Immature natural killer cell (primary cell): ENCODE results near the gene ZNF710. TPM values are rescaled to one million over a fixed set of nuclear protein-coding genes. Genes with fewer than 3 reads are reported as not detected.
"Not testable (repeated sequence)": the region's sequence is repeated elsewhere in the genome, so short reads cannot be mapped to it uniquely, and the experiment has no call there.

ENCODE experiments used
- DNase-seq, 3 donors: peaks; one replicate each; pipeline ENCODE4 v3.0.0; 2022; ENCODE audit warnings: mixed read lengths in 1 of 3
- H3K27ac Mint-ChIP-seq, 6 donors: one replicate each; pipeline ENCODE4 v1.8.0; 2020; ENCODE audit warnings: mixed read lengths in 6 of 6, mild to moderate bottlenecking in 5 of 6, inconsistent platforms in 4 of 6, moderate library complexity in 3 of 6
- H3K27me3 Mint-ChIP-seq, 3 donors: one replicate each; pipeline ENCODE4 v1.8.0; 2020 to 2021; ENCODE audit warnings: low read depth in 3 of 3, mild to moderate bottlenecking in 3 of 3, mixed read lengths in 3 of 3, moderate library complexity in 3 of 3, inconsistent platforms in 1 of 3
- H3K36me3 Mint-ChIP-seq, 3 donors: one replicate each; pipeline ENCODE4 v1.8.0; 2020; ENCODE audit warnings: mixed read lengths in 3 of 3, inconsistent platforms in 2 of 3, mild to moderate bottlenecking in 2 of 3
- H3K4me1 Mint-ChIP-seq, 2 donors: one replicate each; pipeline ENCODE4 v1.8.0; 2020; ENCODE audit warnings: inconsistent platforms in 2 of 2, mild to moderate bottlenecking in 2 of 2, mixed read lengths in 2 of 2, moderate library complexity in 1 of 2
- H3K4me3 Mint-ChIP-seq, 5 donors: one replicate each; pipeline ENCODE4 v1.8.0; 2020; ENCODE audit warnings: mild to moderate bottlenecking in 5 of 5, mixed read lengths in 5 of 5, inconsistent platforms in 3 of 5, moderate library complexity in 3 of 5
- H3K9me3 Mint-ChIP-seq, 6 donors: one replicate each; pipeline ENCODE4 v1.8.0; 2020; ENCODE audit warnings: mild to moderate bottlenecking in 6 of 6, mixed read lengths in 6 of 6, inconsistent platforms in 4 of 6, moderate library complexity in 3 of 6
- polyA plus RNA-seq, 3 donors: library from polyadenylated mRNA; unstranded; fragments of 300-500 nt; fragmentation: Illumina TruSeq; gene quantifications; one replicate each; pipeline ENCODE4 v1.2.3, GENCODE V29; 2021

ZNF710 gene, protein sequence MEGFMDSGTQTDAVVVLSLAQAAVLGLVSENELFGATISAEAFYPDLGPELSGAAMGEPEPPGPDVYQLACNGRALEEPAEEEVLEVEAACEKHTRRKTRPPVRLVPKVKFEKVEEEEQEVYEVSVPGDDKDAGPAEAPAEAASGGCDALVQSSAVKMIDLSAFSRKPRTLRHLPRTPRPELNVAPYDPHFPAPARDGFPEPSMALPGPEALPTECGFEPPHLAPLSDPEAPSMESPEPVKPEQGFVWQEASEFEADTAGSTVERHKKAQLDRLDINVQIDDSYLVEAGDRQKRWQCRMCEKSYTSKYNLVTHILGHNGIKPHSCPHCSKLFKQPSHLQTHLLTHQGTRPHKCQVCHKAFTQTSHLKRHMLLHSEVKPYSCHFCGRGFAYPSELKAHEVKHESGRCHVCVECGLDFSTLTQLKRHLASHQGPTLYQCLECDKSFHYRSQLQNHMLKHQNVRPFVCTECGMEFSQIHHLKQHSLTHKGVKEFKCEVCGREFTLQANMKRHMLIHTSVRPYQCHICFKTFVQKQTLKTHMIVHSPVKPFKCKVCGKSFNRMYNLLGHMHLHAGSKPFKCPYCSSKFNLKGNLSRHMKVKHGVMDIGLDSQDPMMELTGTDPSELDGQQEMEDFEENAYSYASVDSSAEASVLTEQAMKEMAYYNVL
- polyA plus RNA-seq: 1 to 10 TPM; 1.7 to 3.4 (median 2.3) TPM

- Mint-ChIP-seq H3K4me3 (peak within 1 kb of the TSS; percentile 90 to 99 (median 92)), H3K4me1 (peaks cover 52 to 57% of the 10 kb centered on the region in 2 donors), H3K27ac (peak within 1 kb of the TSS; percentile 89 to 99 (median 95)), H3K36me3 (no peaks in the 10 kb centered on the region), H3K27me3 (peaks cover 15 to 26% (median 26%) of the 10 kb centered on the region in 3 donors), H3K9me3 (no peaks in the 10 kb centered on the region)
- DNase-seq: peak; percentile 48 to 53 (median 50)
Measured at GRCh38 chr15:90001062-90001682, at the start of gene ZNF710. Gene ZNF710, plus strand, starts transcription at chr15:90001324. Its CDS starts 65,814 bp downstream, at chr15:90067138.

DNA sequence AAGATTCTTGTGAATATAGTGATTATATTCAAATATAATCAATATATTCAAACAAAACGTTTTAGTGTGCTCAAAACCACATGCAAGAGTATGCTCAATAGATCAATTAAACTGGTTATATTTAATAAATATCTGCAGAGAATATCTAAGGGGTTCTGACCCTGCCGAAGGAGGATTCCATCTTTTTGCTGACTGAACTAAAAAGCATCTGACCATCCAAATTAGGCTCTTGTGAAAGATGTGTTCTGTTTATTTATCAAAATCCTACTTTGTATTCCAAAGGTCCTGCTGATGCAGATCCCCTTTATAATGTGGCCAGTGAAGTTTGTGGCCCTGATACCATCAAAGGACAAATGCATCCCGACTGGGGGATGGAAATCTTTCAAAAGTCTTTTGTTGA is 46.6 kb upstream of the ZNF710 start:
- Mint-ChIP-seq H3K4me3 (no peak overlapping the region), H3K36me3 (no peaks in the 10 kb centered on the region), H3K9me3 (peaks cover 0 to 2% (median 0%) of the 10 kb centered on the region in 6 donors), H3K27me3 (no peaks in the 10 kb centered on the region), H3K4me1 (no peaks in the 10 kb centered on the region), H3K27ac (no peak overlapping the region)
- no peak for DNase-seq

DNA sequence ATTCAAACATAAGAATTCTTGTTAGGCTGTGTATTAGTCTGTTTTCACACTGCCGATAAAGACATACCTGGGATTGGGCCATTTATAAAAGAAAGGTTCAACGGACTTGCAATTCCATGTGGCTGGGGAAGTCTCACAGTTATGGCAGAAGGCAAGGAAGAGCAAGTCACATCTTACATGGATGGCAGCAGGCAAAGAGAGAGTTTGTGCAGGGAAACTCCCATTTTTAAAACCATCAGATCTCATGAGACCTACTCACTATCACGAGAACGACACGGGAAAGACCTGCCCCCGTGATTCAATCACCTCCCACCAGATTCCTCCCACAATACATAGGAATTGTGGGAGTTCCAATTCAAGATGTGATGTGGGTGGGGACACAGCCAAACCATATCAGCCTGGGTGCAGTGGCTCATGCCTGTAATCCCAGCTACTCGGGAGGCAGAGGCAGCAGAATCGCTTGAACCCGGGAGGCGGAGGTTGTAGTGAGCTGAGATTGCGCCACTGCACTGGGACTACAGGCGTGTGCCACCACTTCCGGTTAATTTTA is 45.6 kb upstream of the ZNF710 start:
- not testable (repeated sequence) for H3K4me1 Mint-ChIP-seq, H3K9me3 Mint-ChIP-seq, H3K27me3 Mint-ChIP-seq, DNase-seq, H3K27ac Mint-ChIP-seq, H3K36me3 Mint-ChIP-seq, H3K4me3 Mint-ChIP-seq

- H3K4me1 Mint-ChIP-seq: no peaks in the 10 kb centered on the region
- H3K9me3 Mint-ChIP-seq: peaks cover 0 to 2% (median 0%) of the 10 kb centered on the region in 6 donors
- H3K27ac Mint-ChIP-seq: peak overlapping the region in 1 of 6 donors; percentile 66
- no peaks in the 10 kb centered on the region for H3K36me3 Mint-ChIP-seq
- DNase-seq: no peak
- H3K27me3 Mint-ChIP-seq: no peaks in the 10 kb centered on the region
- H3K4me3 Mint-ChIP-seq: no peak overlapping the region
Measured at GRCh38 chr15:89958107-89958805, 42.9 kb upstream of the ZNF710 start.

DNA sequence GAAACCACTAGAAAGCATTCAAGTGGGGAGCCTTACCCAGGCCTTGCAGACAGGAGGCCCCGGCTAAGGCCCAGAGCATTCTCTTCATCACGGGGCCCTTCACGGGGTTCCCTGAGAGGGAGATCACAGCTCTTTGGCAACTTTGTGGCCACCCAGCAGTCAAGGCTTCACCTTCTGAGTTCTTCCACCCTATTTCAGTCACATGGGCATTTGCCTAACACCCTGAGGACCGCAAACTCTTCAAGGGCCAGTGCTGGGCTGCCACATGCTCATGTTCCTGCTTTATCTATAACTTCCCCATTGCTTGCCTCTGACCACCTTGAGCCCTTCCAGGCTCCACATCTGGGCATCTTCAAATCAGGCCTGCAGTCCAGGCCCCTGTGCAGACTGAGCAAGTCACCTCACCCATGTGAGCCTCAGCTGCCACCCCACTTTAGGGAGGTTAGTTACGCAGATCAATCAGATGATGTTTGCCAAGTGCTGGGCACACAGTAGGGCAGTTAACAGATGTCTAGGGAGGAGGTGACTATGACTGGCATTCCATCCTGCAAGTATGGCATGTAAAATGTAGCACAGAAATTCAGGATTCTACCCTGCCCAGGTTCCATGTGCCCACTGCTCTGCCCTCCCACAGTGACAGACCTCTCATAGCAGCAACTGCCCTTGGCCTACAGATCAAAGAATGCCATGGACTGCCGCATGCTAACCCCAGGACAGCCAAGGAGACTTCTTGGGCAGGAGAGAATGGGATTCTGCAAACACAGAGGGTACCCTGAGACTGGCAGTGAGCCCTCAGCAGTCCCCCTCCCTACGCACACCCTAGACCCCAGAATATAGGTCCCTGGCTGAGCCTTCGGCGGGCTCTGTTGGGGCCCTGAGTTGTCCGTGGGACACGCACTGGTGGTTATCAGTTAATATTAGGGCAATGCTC is 37.6 kb upstream of the ZNF710 start:
- no peak overlapping the region for H3K4me3 Mint-ChIP-seq
- no peaks in the 10 kb centered on the region for H3K9me3 Mint-ChIP-seq
- peaks cover 0 to 5% (median 2%) of the 10 kb centered on the region in 3 donors for H3K27me3 Mint-ChIP-seq
- DNase-seq: no peak
- no peaks in the 10 kb centered on the region for H3K36me3 Mint-ChIP-seq
- H3K4me1 Mint-ChIP-seq: no peaks in the 10 kb centered on the region
- H3K27ac Mint-ChIP-seq: no peak overlapping the region

GRCh38 chr15:89964232-89964954 is 36.7 kb upstream of the ZNF710 start:
- Mint-ChIP-seq H3K9me3 (no peaks in the 10 kb centered on the region), H3K27ac (peak overlapping the region in 1 of 6 donors; percentile 16), H3K36me3 (no peaks in the 10 kb centered on the region), H3K4me3 (no peak overlapping the region), H3K4me1 (no peaks in the 10 kb centered on the region), H3K27me3 (peaks cover 0 to 5% (median 5%) of the 10 kb centered on the region in 3 donors)
- no peak for DNase-seq

DNA sequence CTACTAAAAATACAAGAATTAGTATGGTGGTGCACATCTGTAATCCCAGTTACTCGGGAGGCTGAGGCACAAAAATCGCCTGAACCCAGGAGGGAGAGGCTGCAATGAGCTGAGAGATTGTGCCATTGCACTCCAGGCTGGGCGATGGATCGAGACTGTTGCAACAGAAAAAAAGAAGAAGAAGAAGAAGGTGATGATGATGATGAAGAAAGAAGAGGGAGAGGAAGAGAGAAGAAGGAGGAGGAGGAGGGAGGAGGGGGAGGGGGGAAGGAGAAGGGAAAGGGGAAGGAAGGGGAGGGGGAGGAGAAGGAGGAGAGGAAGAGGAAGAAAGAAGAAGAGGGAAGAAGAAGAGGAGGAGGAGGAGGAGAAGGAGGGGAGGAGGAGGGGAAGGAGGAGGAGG is 33.2 kb upstream of the ZNF710 start:
- Mint-ChIP-seq H3K27me3 (peaks cover 0 to 5% (median 5%) of the 10 kb centered on the region in 3 donors), H3K36me3 (no peaks in the 10 kb centered on the region), H3K4me1 (no peaks in the 10 kb centered on the region), H3K27ac (peak overlapping the region in 1 of 6 donors; percentile 22), H3K9me3 (no peaks in the 10 kb centered on the region), H3K4me3 (no peak overlapping the region)
- DNase-seq: no peak

DNA sequence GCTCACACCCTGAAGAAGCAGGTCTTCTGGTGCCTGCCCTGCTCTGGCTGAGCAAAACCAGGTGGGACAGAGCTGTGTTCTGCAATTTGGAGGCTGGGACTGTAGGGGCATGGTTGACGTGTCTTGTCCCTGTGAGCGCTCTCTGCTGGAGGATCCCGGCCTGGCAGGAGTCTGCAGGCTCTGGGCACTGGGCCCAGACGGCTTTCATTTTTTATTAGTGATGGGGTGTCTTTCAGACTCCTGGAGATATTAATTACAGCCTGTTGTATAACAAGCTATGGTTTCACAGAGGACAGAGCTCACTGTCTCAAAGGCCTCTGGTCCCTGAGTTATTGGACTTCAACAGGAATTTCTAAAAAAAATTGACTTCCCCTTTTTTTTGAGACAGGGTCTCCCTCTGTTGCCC is 29.5 kb upstream of the ZNF710 start:
- Mint-ChIP-seq H3K36me3 (no peaks in the 10 kb centered on the region), H3K4me1 (no peaks in the 10 kb centered on the region), H3K27me3 (peaks cover 0 to 5% (median 5%) of the 10 kb centered on the region in 3 donors), H3K9me3 (no peaks in the 10 kb centered on the region), H3K4me3 (no peak overlapping the region), H3K27ac (no peak overlapping the region)
- peak; percentile 23 to 52 (median 30) for DNase-seq

DNA sequence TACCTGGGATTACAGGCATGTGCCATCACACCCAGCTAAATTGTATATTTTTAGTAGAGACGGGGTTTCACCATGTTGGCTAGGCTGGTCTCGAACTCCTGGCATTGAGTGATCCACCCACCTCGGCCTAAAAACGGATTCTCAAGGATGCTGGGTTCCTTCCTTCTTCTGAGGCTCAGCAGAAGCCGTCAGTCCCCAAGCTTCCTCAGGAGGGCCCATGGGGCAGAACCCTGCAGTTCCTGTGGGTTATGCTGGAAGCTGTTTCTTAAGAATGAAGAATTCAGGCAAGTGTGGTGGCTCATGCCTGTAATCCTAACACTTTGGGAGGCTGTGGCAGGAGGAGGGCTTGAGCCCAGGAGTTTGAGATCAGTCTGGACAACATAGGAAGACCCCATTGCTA is 29.0 kb upstream of the ZNF710 start:
- peak overlapping the region in 1 of 6 donors; percentile 34 for H3K27ac Mint-ChIP-seq
- H3K4me1 Mint-ChIP-seq: no peaks in the 10 kb centered on the region
- DNase-seq: no peak
- H3K9me3 Mint-ChIP-seq: no peaks in the 10 kb centered on the region
- H3K27me3 Mint-ChIP-seq: peaks cover 0 to 5% (median 5%) of the 10 kb centered on the region in 3 donors
- H3K4me3 Mint-ChIP-seq: no peak overlapping the region
- H3K36me3 Mint-ChIP-seq: no peaks in the 10 kb centered on the region

DNA sequence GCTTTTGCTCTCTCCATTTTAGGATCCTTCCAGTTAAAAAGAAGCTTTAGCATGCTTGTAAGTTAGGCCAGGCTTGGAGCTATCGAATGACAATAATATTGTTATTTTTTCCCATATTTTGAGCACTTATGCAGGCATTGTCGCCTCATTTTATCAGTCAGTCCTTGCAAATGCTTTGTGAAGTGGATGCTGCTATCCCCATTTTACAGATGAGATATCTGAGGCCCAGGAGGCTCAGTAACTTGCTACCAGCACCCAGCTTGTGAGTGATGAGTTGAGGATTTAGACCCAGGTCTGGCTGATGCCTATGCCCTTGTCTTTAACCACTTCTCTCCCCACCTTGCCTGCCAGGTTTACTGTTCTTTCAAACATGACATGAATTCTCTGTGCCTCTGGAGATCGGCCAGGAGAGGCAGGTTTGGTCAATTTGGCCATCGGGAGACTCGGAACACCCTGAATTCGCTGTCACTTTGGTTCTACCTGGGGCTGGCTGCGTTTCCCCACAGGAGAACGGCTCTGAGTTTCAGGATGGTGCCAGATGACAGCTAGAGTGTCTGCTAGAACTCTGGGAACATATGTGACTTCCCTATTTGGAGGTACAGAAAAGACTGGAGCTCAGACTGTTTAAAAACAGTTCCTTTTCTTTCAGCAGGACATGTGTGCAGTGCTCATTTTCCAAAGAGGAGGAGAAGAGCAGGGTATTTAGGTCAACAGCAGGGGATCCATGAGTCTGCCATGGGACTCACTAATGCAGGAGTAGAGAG is 25.5 kb upstream of the ZNF710 start:
- Mint-ChIP-seq H3K4me1 (no peaks in the 10 kb centered on the region), H3K27me3 (peaks cover 0 to 2% (median 2%) of the 10 kb centered on the region in 3 donors), H3K36me3 (no peaks in the 10 kb centered on the region), H3K4me3 (no peak overlapping the region), H3K27ac (no peak overlapping the region), H3K9me3 (no peaks in the 10 kb centered on the region)
- no peak for DNase-seq

DNA sequence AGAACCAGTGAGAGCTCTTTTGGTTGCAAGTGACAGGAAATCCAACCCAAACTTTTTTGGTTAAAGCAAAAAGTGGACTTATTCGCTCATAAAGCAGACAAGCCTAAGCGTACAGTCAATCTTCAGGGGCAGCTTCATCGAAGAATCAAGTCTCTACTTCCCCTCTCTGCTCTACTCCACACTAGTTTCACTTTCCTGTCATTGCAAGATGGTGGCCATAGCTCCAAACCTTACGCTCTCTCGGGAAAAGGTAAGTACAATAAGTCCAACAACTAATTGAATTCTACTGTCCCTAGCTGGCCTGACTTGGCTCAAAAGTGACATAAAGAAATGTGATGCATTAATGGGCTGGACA is 24.9 kb upstream of the ZNF710 start:
- no peaks in the 10 kb centered on the region for H3K36me3 Mint-ChIP-seq
- no peak overlapping the region for H3K27ac Mint-ChIP-seq
- H3K9me3 Mint-ChIP-seq: no peaks in the 10 kb centered on the region
- no peak for DNase-seq
- H3K4me1 Mint-ChIP-seq: no peaks in the 10 kb centered on the region
- no peak overlapping the region for H3K4me3 Mint-ChIP-seq
- H3K27me3 Mint-ChIP-seq: peaks cover 0 to 3% (median 2%) of the 10 kb centered on the region in 3 donors

- not testable (repeated sequence) for DNase-seq, H3K27me3 Mint-ChIP-seq, H3K36me3 Mint-ChIP-seq, H3K4me3 Mint-ChIP-seq, H3K27ac Mint-ChIP-seq, H3K9me3 Mint-ChIP-seq, H3K4me1 Mint-ChIP-seq
Measured at GRCh38 chr15:89977836-89978235, 23.3 kb upstream of the ZNF710 start.
